Glomerular visceral epithelial cell (primary cell): ENCODE results near the gene TOX2.

Source experiments
- DNase-seq: peaks from one replicate; pipeline ENCODE4 v3.0.0-alpha.2; 2016; ENCODE audit errors: extremely low spot score

TOX2 gene

DNA sequence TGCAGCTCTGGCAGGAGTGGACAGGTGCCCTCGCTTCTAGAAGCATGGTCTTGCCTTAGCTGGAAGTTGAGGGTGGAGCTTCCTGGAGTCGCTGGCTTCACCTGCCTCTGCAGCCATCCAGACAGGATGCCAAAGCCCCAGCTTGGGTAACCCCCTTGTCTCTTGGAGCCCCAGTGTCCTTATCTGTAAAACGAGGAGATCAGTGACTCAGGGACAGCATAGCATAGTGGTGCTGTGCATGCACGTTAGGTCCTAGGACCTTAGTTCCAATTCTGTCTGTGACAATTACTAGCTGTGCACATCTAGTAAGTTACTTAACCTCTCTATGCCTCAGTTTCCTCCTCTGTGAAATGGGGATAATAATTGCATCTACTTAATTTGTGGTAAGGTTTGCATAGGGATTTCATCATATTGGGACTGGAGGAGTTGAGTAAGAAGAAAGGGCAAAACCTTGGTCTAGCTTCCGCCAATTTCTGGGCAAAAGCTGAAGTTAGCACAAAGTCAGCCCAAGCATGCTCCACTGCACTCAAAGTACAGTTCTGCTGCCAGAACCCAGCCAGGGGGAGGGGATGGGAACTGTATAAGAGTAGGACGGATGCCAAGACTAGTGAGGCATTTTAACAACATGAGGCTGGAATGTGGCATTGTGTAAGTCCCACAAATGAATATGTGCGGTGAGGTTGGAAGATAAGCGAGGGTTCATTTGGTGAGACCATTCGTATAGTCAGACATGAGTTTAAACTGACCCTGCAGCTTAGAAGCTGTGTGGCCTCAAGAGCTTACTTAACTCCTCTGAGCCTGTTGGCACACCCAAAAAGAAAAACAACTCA, 24.5 kb downstream of the TOX2 start:
- peak; percentile 98 for DNase-seq

DNA sequence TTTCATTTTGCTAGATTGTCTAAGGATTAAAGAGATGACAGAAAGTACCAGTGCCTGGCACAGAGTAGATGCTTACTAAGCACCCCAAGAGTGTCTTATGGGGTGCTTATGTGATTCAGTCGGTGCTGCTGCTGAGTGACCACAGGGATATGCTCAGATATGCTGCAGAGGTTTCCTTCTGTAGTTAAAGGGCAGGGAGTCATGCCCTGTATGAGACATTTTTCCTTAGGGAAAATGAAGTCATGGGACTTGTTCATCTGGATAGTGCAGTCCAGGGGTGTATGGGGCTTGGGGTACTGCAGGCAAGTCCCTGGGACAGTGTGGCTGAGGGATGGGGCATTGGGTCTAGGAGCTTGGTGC, 25.1 kb downstream of the TOX2 start:
- DNase-seq, result no peak

DNA sequence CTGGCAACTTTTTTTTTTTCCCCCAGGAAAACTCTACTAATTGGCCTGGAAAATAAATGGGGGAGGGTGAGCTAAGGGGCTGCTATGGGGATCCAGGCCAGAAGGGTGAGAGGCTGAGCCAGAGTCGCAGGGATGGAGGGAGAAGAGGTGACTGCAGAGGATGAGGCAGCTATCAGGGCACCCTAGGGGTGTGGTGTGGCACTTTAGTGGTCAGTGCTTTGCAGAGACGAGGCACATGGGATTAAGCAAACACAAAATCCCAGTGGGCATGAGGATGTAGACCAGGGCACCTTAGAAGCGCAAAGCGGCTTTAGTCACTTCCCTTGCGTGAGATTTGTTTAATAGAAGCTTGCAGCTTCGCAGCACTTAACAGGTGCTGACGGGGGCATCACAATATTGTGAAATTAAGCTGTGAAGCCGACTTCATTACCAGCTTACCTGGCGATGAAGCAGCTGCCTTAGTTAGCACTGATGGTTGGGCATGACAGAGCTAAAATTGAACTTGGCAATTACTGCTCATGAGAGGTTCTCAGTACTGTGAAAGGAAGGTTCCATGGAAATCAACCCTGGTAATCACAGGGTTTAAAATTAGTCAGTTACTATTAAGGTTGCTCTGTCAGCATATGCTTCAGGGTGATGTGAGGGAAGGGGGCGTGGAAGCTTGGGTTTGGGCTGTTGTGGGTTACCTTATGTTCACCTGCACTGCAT, 26.0 kb downstream of the TOX2 start:
- DNase-seq, result no peak

DNA sequence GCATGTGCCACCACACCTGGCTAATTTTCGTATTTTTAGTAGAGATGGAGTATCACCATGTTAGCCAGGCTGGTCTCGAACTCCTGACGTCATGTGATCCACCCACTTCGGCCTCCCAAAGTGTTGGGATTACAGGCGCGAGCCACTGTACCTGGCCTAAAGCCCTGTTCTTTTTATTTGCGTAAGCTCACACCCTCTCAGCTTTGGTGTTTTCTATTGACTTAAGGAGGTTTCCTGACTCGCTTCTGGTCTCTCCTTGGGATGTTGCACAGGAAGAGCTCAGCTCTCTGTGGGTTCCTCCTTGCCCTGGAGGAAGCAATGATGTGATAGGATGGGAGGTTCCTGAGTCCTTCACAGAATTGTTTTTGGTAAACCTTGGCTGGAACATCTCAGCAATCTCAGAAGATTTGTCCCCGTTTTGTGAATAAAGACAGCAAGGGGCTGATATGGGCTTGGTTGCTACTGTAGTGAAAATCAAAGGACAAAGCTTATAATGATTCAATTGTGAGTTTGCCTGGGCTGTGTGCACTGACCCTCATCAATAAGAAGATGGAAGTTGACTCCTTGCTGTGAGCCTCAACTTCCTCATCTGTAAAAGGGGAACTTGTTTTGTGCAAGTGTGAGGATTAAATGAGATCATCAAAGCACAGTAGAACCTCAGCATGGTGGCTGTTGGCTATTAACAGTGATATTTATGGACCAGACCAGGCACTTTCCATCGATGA, 27.0 kb downstream of the TOX2 start:
- DNase-seq, result no peak

DNA sequence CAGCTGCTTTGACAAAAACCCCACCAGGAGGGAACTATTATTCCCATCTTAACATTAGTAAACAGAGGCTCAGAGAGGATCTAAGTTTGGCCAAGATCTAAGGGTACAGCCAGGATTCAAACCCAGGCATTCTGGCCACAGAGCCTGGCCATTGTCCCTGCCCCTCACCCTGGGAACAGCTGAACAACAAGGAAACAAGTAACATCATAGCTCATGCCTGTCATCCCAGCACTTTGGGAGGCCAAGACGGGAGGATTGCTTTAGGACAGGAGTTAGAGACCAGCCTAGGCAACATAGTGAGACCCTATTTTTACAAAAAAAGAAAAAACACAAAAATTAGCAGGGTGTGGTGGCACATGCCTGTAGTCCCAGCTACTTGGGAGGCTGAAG, 27.5 kb downstream of the TOX2 start:
- no peak for DNase-seq

DNA sequence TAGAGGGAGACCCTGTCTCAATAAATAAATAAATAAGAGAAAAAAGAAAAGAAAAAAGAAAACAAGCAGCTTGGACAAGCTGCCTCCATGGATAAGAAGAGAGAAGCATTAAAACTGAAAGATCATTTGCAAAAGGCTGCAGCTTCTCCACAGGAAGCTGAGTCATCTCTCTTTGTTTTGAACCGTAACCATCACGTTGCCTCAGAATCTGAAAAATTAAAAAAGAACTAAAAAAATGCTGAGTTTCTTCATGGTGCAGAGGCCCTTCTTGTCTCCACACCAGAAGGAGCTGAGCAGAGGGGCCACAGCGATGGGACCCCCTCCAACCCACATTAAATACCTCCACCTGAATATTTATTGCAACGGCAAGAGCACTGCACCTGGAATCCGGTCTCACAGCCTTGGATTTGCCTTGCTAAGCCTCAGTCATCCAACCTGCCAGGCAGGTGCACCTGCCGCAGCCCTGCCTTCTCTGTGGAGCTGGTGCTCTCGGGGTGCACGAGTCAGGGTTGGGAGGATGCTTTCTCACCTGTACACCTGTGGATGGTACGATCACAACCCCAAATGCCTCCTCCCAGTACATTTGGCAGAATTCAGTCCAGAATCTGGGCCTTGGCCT, 28.1 kb downstream of the TOX2 start:
- peak; percentile 57 for DNase-seq

DNA sequence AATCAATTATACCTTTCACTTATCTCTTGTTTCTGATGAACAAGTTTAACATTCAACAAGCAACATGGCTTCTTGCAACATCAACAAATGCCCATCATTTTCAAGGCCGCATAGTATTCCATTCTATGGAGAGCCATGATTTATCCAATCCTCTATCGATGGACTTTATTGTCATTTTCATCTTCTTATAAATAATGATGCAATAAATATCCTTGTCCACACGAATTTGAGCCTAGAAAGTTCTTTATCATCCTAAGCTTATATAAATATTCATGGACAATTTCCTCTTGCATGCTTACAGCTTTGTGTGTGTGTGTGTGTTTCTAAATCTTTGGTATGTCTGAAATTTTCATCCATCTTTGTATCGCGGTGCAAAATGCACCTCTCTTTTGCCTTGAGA, 29.1 kb downstream of the TOX2 start:
- no peak for DNase-seq

DNA sequence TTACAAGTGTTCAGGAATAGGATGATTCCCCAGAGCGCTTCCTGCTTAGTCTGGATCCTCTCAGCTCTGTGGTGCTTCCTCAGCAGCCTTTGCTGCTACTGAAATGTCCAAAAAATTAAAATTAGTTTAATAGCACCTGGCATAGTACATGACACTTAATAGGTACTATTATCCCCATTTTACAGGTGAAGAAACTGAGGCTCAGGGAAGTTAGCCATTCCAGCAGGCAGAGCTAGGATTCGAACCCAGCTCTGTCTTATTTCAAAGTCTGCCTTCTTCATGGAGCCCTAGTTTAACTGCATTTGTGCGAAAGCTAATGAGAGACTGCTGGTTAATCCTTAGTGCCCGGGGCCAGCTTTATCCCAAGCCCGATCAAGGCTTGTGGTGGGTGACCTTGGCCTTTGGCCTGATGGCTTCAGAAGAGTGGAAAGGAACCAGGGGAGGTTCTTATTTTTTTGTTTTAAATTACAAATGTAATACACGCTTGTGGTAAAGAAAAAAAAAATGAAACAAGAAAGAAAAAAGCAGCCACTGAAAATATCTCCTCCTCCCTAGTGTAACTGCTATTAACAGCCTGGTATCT, 30.1 kb downstream of the TOX2 start:
- no peak for DNase-seq

DNA sequence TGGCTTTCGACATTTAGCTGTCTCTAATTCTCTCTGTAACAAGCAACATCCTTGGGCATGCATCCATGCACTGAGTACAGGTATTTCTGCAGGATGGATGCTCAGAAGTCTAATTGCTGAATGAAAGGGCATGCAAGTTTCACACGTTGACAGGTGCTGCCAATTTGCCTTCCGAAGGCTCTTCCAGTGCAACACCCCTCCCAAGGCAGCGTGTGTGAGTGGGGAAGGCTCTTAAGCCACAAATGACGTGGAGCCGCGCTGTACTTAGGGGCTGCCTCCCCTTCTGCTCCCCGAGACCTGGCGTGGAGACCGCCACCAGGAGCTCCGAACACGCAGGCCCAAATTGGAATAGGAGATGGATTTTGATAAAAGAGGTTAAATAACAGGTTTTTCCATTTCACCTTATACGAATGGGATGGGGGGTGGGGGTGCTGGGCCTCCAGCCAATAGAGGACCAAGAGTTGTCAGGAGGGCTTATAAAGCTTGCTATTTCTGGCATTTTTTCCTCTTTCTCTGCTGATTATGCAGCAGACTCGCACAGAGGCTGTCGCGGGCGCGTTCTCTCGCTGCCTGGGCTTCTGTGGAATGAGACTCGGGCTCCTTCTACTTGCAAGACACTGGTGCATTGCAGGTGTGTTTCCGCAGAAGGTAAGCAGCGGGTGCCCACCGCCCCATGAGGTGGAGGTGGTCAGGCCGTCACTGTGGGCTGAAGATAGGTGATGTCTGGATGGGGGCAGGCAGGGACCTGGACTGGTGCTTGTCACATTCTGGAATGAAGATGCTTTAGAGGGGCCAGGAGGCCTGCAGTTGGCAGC, 30.9 kb downstream of the TOX2 start:
- DNase-seq, result no peak

DNA sequence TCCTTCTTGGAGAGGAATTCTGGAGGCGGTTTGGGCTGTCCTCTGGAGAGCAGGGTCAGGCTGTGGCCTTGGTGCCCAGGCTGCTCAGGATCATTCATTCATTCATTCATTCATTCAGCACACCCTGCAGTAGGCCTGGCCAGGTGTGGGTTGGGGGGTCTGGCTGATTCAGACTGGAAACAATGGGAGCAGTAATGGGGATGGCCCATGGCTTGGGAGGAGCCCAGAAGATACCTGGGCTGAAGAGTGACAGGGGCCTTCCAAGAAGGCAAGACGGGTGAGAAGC, 31.5 kb downstream of the TOX2 start:
- DNase-seq, result no peak

DNA sequence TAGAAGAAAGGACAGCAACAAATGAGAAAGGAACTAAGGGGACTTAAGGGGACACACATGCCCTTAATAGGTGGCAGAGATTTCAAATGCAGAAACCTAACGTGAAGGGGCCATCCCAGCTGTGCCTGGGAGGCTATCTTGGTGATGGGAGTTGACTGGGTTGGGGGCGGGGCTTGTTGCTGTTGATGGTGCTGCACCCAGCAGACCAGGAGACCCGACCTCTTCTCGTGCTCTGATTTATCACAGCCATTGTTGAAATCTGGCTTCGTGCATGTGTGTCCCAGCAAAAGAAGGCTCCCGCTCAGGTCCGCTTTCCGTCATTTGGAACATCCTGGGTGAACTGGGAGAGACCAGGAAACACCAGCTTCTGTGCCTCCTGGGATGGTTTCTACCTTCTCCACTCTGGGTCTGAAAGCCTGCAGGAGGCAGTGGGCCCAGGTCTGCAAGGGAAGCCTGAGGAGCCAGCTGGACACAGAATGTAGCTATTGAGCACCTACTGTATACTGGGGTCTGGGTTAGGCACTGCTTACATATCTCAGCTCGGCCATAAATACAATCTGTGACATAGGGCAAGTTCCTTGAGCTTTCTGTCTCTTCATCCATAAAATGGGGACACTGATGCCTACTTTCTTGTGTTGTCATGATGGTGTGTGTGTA, 32.1 kb downstream of the TOX2 start:
- DNase-seq, result no peak

DNA sequence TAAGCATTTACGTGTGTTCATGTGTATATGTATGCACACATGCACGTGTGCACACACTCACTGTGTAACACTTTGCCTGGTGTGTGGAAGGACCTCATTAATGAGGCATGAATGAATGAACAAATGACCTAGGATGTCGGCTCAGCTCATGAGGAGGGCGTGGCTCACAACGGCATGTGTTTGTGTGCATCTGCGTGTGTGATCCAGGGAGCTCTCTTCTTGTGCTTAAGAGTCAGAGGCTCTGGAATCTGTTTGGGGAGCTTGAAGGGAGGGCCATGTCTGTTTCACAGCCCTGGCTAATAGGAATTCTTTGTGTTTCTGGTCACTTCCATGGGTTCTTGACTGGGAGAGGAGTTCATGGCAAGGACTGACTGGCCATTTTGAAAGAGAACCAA, 32.7 kb downstream of the TOX2 start:
- DNase-seq, result no peak

DNA sequence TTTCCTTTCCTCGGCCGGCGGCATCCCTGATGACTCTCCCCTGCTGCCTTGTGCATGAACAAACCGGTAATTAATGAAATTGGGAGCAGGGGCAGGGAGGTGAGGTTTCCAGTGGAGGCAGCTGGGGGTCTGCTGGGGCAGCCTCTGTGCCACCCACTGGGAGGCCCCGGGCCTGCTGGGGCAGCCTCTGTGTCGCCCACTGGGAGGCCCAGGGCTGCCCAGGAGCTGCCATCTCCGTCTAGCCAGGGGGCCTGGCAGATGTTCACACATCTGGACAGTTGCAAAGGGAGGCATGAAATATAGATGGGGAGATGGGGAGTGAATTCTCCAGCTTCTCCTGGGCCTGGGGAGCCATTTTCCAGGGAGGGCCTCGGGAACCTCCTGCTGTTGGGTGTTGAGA, 33.8 kb downstream of the TOX2 start:
- DNase-seq, result no peak

DNA sequence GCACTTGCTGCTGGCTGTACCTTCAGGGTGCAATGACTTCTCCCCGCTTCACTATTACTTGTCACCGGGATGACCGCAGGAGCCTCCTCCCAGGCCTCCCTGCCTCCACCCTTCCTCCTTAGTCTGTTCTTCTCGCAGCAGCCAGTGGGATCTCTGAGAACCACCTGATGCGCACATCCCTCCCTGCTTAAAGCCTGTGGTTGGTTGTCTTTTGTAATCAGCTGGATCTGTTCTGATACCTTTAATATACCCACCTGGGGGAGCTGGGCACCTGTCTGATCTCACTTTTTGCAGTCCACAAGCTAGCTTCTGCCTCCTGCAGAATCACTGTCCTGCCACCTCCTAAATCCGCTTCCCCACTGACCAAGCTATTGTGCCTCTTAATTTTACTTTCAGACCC, 34.6 kb downstream of the TOX2 start:
- DNase-seq, result no peak

DNA sequence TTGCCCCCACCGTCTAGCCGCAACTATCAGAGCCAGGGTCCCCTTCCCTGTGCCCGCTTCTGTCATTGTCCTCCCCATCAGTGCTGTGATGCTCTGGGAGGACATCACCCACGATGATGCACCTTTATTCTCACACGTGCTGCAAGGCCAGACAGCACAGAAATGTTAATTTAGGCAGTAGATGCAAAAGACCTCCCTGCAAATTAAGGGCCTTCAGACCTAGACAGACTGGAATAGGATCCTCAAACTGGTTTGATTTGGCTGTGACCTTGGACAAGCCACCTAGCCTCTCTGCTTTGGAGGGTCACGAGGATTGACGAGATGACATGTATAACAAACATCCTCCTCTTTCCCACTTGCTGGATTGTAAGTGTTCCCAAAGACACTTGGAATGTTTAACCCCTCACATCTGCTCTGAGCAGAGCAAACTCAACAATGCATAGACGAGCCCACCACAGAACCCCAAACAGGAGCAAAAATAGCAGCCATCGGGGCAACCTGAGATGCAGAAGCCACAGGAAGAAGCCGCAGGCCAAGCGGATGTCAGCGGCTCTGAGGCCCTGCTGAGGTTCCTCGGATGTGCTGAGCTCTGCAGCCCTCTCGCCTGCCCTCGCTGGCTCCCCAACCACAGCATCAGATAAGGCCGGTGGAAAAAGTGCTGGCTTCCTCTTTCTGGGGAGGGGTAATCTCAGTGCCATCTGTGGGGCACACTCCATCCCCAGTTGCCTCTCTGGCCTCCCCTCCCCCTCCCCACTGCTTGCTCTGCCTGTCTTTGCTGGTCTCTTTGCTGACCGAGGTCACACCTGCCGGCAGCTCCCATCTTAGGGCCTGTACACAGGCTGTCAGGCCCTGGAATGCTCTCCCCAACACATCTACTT, 35.3 kb downstream of the TOX2 start:
- no peak for DNase-seq

DNA sequence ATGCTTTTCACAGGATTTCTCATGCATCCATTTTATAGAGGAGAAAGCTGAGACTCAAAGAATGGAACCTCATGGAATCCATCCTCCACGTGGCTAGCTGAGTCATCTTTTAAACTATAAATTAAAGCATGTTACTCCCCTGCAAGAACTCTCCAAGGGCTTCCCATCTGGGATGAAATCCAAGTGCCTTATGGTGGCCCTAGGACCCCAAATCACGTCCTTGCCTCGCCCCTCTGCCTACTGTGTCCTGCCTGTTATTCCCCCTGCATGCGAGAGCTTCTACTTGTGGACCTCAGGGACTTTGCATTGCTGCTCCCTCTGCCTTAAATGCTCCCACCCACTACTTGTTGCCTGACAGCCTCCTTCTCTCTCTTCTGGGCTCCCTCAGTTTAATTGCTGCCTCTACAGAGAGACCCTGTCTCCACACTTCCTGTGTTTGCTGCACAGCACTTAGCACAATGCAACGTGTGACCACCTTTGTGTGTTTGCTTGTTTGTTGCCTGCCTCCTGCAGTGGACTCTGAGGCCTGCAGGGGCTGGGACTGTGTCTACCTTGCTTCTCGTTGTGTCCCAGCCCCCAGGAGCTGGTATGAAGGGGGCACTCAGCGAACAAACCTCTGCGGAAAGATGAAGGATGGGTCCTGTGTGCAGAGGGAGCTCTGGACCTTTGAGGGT, 39.4 kb downstream of the TOX2 start:
- no peak for DNase-seq

DNA sequence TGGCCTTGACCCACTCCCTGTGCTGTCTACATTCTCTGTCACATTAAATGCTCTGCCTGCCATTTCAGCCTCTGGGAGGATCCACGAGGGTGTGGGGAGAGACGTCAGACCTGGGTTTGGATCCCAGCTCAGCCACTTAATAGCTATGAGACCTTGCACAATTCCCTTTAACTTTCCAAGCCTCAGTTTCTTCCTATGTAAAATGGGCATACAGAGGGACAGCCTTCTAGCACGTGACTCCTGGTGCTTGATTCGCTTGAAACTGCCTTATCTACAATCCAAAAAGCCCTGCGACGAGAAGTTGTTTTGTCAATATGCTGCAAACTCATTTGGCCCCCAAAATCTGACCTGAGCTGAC, 40.0 kb downstream of the TOX2 start:
- no peak for DNase-seq

DNA sequence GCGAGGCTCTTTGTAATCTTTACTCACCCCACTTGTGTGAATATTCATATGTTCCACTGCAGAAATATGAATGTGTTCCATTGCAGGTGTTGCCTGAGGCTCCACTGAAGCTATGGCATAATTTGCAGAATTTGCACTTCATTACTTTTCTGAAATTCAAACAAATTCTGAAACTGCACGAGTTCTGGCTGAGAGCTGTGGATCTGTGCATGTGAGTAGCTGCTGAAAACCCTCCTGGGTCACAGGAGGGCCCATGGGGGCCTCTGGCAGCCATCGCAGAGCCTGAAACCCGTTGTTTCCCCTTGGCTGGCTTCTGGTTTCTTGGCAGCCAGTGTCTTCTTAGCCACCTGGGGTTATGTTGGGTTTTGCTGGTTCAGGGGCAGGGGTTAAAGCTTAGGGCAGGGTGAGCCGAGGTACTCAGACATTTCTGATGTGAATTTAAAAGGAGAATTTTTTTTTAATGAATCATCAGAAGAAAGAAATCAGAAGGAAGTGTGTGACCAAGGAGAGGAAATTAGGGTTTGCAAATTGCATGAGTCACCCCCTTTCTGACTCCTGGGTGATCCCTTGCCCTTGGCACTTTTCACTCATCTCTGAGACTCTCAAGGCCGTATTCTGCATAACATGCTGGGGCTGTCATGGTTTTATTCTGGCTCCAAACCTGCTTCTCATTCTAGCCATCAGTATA, 40.6 kb downstream of the TOX2 start:
- peak; percentile 91 for DNase-seq

DNA sequence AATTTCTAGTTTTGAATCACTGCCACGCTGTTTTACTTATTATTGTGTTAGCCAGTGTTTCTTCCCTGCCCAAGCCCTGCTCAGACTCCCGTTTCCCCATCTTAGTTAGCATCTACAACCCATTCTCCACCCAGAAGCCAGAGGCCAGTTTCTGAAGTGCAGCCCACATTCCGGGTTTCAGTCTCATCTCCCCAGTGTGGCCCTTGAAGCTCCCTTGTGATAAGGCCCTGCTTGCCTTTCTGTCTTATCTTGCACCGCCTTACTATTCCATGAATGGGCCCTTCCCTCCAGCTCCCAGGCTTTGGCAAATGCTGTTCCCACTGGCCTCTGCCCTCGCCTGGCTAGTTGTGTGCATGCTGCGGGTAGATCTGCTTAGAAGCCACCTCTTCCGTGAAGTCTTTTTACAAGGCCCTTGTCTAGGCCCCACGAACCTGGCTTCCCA, 41.1 kb downstream of the TOX2 start:
- no peak for DNase-seq
